HepG2 (cell line): ENCODE data around the gene NFATC2. TPM values are rescaled to one million over a fixed set of nuclear protein-coding genes. Genes with fewer than 3 reads are reported as not detected.

Experiments used
- ATAC-seq: fragments of 200-7000 bp; cut with Tn5 transposase; 3 replicates; pipeline ENCODE4 v1.9.1; 2020; ENCODE audit warnings: mild to moderate bottlenecking, moderate library complexity
- BruUV-seq: library from RNA; stranded (reverse); fragments of 400-500 nt; replicated peaks from 2 replicates; lab custom pipeline; 2021; lab: Mats Ljungman, UMichigan
- CTCF ChIA-PET: fragments of 300-600 bp; formaldehyde crosslinking; extraction: SDS; loops from one replicate; lab custom pipeline; 2021; ENCODE audit warnings: low total read pairs, inconsistent platforms, low intra/inter-chr PET ratio; lab: Yijun Ruan, JAX
- POLR2A ChIA-PET: fragments of 350-600 bp; sonication (Branson Sonifier 250); formaldehyde crosslinking; loops from one replicate; lab custom pipeline; 2020; ENCODE audit warnings: antibody characterized with exemption, inconsistent platforms; lab: Yijun Ruan, JAX
- DNase-seq: peaks from one replicate; pipeline ENCODE4 v3.0.0-alpha.2; 2015; ENCODE audit warnings: low spot score
- FAIRE-seq: peaks from 3 replicates; lab custom pipeline; 2011; peaks lifted over from hg19 to GRCh38; lab: Jason Lieb, UNC
- H2AFZ ChIP-seq: one replicate; pipeline ENCODE4 v1.6.1; 2011; ENCODE audit warnings: low read length, inconsistent platforms
- H3K27ac ChIP-seq: fragments of 300-600 bp; 3 replicates; pipeline ENCODE4 v1.8.0; 2011; ENCODE audit warnings: mixed run types, mild to moderate bottlenecking, mixed read lengths, low read length, inconsistent platforms; ENCODE audit not compliant: insufficient read depth; ENCODE audit errors: extremely low read length
- H3K27me3 ChIP-seq, 2 experiments: fragments of 200-600 bp in 1 of 2; 2 replicates in 1 of 2; 3 replicates in 1 of 2; pipeline versions ENCODE4 v1.6.0 to v1.8.0; 2011; ENCODE audit warnings: low read length in 2 of 2, mild to moderate bottlenecking in 2 of 2, moderate library complexity in 2 of 2, inconsistent platforms in 1 of 2; ENCODE audit not compliant: insufficient read depth in 2 of 2, control insufficient read depth in 1 of 2
- H3K36me3 ChIP-seq, 2 experiments: fragments of 200-600 bp in 1 of 2; replicated peaks in 1 of 2; 2 replicates in 1 of 2; 3 replicates in 1 of 2; pipeline versions ENCODE4 v1.5.1 to v1.8.0; 2011; ENCODE audit warnings: low read length in 2 of 2, inconsistent platforms in 1 of 2; ENCODE audit not compliant: insufficient read depth in 2 of 2, control insufficient read depth in 1 of 2
- H3K4me1 ChIP-seq: 2 replicates; pipeline ENCODE4 v1.5.1; 2012; ENCODE audit warnings: low read length, inconsistent platforms; ENCODE audit not compliant: insufficient read depth
- H3K4me2 ChIP-seq: 2 replicates; pipeline ENCODE4 v1.6.0; 2011; ENCODE audit warnings: low read depth, low read length, inconsistent platforms
- H3K4me3 ChIP-seq, 3 experiments: fragments of 200-600 bp in 1 of 3; sonication (generic), shearing (Covaris generic) in 1 of 3; replicated peaks in 1 of 3; 2 replicates each; pipeline ENCODE4 v1.5.1; 2011 to 2016; ENCODE audit warnings: low read length in 3 of 3, inconsistent platforms in 2 of 3, low read depth in 2 of 3, mild to moderate bottlenecking in 2 of 3, control low read depth in 1 of 3, mixed read lengths in 1 of 3; ENCODE audit not compliant: insufficient read depth in 1 of 3
- H3K79me2 ChIP-seq: one replicate; pipeline ENCODE4 v1.6.1; 2011; ENCODE audit warnings: low read length, inconsistent platforms; ENCODE audit not compliant: insufficient read depth
- H3K9ac ChIP-seq: 2 replicates; pipeline ENCODE4 v1.6.0; 2011; ENCODE audit warnings: mild to moderate bottlenecking, low read depth, low read length, inconsistent platforms; ENCODE audit not compliant: insufficient read depth
- H3K9me3 ChIP-seq: 2 replicates; pipeline ENCODE4 v1.5.1; 2012; ENCODE audit warnings: mild to moderate bottlenecking, low read length
- H4K20me1 ChIP-seq: 2 replicates; pipeline ENCODE4 v1.6.0; 2011; ENCODE audit warnings: inconsistent platforms, mild to moderate bottlenecking, low read length, moderate library complexity; ENCODE audit not compliant: insufficient read depth
- CAMTA2 ChIP-seq: sonication (generic); formaldehyde crosslinking; IDR thresholded peaks from 2 replicates; pipeline ENCODE4 v1.4.0; 2020; ENCODE audit warnings: mild to moderate bottlenecking, missing genetic modification reagents, borderline replicate concordance
- DR1 ChIP-seq: sonication (generic); formaldehyde crosslinking; IDR thresholded peaks from 2 replicates; pipeline ENCODE4 v1.8.0; 2021; ENCODE audit warnings: mild to moderate bottlenecking, missing genetic modification reagents, inconsistent platforms
- HDAC1 ChIP-seq: sonication (generic); formaldehyde crosslinking; IDR thresholded peaks from 2 replicates; pipeline ENCODE4 v1.5.1; 2020; ENCODE audit warnings: mild to moderate bottlenecking, missing genetic modification reagents
- HIVEP1 ChIP-seq: sonication (generic); formaldehyde crosslinking; IDR thresholded peaks from 2 replicates; pipeline ENCODE4 v1.4.0; 2020; ENCODE audit warnings: mild to moderate bottlenecking, missing genetic modification reagents
- TCF12 ChIP-seq, 2 experiments: fragments of 450-650 bp in 1 of 2; sonication (generic) in 1 of 2; formaldehyde crosslinking in 1 of 2; IDR thresholded peaks; 2 replicates each; pipeline versions ENCODE4 v1.6.1 to v1.8.0; 2017 to 2022; ENCODE audit warnings: antibody characterized with exemption in 1 of 2, mild to moderate bottlenecking in 1 of 2, missing genetic modification reagents in 1 of 2, moderate library complexity in 1 of 2
- ZNF205 ChIP-seq: IDR thresholded peaks from 2 replicates; pipeline ENCODE4 v1.6.1; 2018; ENCODE audit warnings: missing biosample characterization, missing genetic modification reagents
- ZNF570 ChIP-seq: sonication (generic); formaldehyde crosslinking; IDR thresholded peaks from 2 replicates; pipeline ENCODE4 v1.4.0; 2020; ENCODE audit warnings: mild to moderate bottlenecking, missing genetic modification reagents, borderline replicate concordance
- ZZZ3 ChIP-seq: sonication (generic); formaldehyde crosslinking; IDR thresholded peaks from 2 replicates; pipeline ENCODE4 v1.4.0; 2020; ENCODE audit warnings: missing genetic modification reagents, mild to moderate bottlenecking, borderline replicate concordance
- WGBS: methylation state at CpG from one replicate; pipeline ENCODE4 v1.1.6; 2017; ENCODE audit warnings: low lambda C conversion rate; 5-methylcytosine and 5-hydroxymethylcytosine counted together
- in situ Hi-C: cut with HindIII; loops from 2 replicates; pipeline ENCODE4 v1.10.0; 2017; ENCODE audit warnings: low pct_unique_long_range_greater_than_20kb; ENCODE audit not compliant: extremely low pct_ligation_motif_present
- intact Hi-C: fragments of 100-400 bp; cut with micrococcal nuclease; formaldehyde crosslinking; loops from one replicate; pipeline ENCODE4 v1.10.0; 2022; ENCODE audit not compliant: unreplicated experiment
- polyA plus RNA-seq, 8 experiments: library from polyadenylated mRNA; depleted of rRNA in 3 of 8; stranded (reverse) in 7 of 8; unstranded in 1 of 8; fragments of >200 nt; fragmentation: Illumina TruSeq in 4 of 8; extraction: Trizol in 4 of 8; gene quantifications; 2 replicates each; pipeline versions ENCODE4 v1.2.1 to v1.2.3, GENCODE V29; 2011 to 2016; ENCODE audit warnings: low read depth in 4 of 8, missing spikeins in 1 of 8, mixed read lengths in 1 of 8; ENCODE audit not compliant: insufficient read depth in 1 of 8
- total RNA-seq, 5 experiments: library from RNA; depleted of rRNA; stranded (reverse); fragments of >200 nt; fragmentation: Illumina TruSeq; extraction: Trizol; gene quantifications; 2 replicates each; pipeline ENCODE4 v1.2.3, GENCODE V29; 2016; ENCODE audit warnings: low read depth in 1 of 5
- TF ChIP-seq, protein P1 (sequence below): sonication (generic); formaldehyde crosslinking; conservative IDR thresholded peaks from 2 replicates; pipeline ENCODE4 v1.8.1; 2023; ENCODE audit warnings: missing genetic modification reagents

The NFATC2 gene
- total and polyA plus RNA-seq, 2 of the 13 experiments (the other 11 are each of a cell fraction or from before 2014, with no cell fraction given): 1.9 to 3.3 TPM

DNA sequence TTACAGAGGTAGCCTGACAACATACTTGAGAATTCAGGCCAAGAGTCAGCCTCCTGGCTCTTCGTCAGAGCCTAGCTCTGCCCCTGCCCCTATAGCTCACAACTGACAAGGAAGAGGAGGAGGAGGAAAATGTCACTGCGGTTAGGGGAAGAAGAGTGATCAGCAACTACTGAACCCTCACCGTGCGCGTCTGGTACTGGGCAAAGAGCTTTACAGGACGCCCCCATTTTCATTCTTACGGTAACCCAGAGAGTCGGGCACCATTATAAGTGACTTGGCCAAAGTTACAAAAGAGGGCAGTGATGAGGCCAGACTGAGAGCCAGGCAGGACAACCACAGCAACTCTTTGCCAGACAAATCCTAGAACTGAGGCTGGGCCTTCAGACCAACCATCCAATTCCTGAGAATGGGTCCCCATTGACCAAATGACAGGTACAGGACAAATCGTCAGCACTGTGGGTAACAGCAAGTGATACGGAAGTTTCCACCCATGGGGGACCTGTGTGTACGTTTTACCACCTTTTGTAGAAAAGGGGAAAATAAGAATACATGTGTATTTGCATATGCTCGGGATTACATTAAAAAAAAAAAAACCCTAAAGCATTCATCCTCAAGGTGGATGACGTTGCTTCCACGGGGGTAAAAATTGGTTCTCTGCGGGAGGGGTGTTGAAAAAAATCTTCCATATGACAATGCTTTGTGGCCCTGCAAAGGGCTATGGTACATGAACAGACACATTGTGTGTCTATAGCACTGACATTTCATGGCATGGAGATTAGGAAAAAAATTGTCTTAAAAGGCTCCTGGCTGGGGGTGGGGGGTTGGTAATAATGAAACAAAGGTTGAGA, 118.0 kb downstream of the NFATC2 start:
- Histone ChIP-seq H3K9me3 (no peaks in the 10 kb centered on the region), H3K9ac (no peak overlapping the region), H3K4me3 (no peak overlapping the region), H3K36me3 (no peaks in the 10 kb centered on the region; a peak in 1 of 5 replicates), H3K4me1 (peaks cover 48% of the 10 kb centered on the region), H4K20me1 (no peaks in the 10 kb centered on the region), H3K4me2 (no peak overlapping the region), H2AFZ (no peak overlapping the region), H3K79me2 (no peaks in the 10 kb centered on the region), H3K27me3 (no peaks in the 10 kb centered on the region), H3K27ac (no peak overlapping the region)
- in situ Hi-C loops (no loop called here), intact Hi-C loops (loop anchor here (10.0 kb wide), 1 partner anchor 80 kb away; no protein-coding TSS in a partner anchor)
- ChIA-PET CTCF (no interaction called here), POLR2A (interaction anchor here (1.3 kb wide), 1 partner anchor 12 kb away, joined by 5 read pairs; no protein-coding TSS in a partner anchor)
- no TSS peak for BruUV-seq
- 92% methylated on average over 15 of the region's 15 CpGs for WGBS
- DNase-seq: no peak
- TF ChIP-seq TCF12 (IDR thresholded peaks at IDR 0.05) (no peak), TCF12 (CRISPR knock-in tag; IDR thresholded peaks at IDR 0.05) (no peak), DR1 (CRISPR knock-in tag) (0 out of 2 replicates have a peak, but pooled peaks have one; percentile 30), HIVEP1 (CRISPR knock-in tag) (0 out of 2 replicates have a peak, but pooled peaks have one; percentile 26), CAMTA2 (CRISPR knock-in tag) (0 out of 2 replicates have a peak, but pooled peaks have one; percentile 56), ZZZ3 (CRISPR knock-in tag) (no peak), ZNF205 (CRISPR knock-in tag) (no peak), HDAC1 (no peak), ZNF570 (CRISPR knock-in tag) (no peak)
- TF ChIP-seq, protein P1, sequence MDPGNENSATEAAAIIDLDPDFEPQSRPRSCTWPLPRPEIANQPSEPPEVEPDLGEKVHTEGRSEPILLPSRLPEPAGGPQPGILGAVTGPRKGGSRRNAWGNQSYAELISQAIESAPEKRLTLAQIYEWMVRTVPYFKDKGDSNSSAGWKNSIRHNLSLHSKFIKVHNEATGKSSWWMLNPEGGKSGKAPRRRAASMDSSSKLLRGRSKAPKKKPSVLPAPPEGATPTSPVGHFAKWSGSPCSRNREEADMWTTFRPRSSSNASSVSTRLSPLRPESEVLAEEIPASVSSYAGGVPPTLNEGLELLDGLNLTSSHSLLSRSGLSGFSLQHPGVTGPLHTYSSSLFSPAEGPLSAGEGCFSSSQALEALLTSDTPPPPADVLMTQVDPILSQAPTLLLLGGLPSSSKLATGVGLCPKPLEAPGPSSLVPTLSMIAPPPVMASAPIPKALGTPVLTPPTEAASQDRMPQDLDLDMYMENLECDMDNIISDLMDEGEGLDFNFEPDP (CRISPR knock-in tag): 0 out of 2 replicates have a peak, but pooled peaks have one; percentile 48
- no peak for FAIRE-seq
- ATAC-seq: no peak
